HepG2 (cell line): ENCODE results near the gene TP53I3. TPM values are rescaled to one million over a fixed set of nuclear protein-coding genes. Genes with fewer than 3 reads are reported as not detected.

ENCODE experiments used
- CBX2 ChIP-seq, 2 experiments: fragments of 200-600 bp in 1 of 2; sonication (generic); formaldehyde crosslinking in 1 of 2; IDR thresholded peaks; 2 replicates each; pipeline versions ENCODE4 v1.7.0 to v1.8.1; 2018 to 2022; ENCODE audit warnings: low read depth in 2 of 2, low read length in 1 of 2, mild to moderate bottlenecking in 1 of 2, missing genetic modification reagents in 1 of 2
- CHD2 ChIP-seq: IDR thresholded peaks from 2 replicates; pipeline ENCODE4 v1.6.1; 2011; ENCODE audit warnings: low read depth, low read length, improper control_type of control experiment
- NCOA1 ChIP-seq: sonication (generic); formaldehyde crosslinking; IDR thresholded peaks from 2 replicates; pipeline ENCODE4 v1.9.0; 2021; ENCODE audit warnings: missing genetic modification reagents
- PCBP2 ChIP-seq: fragments of 200-400 bp; formaldehyde crosslinking; optimal IDR thresholded peaks from 2 replicates; pipeline ENCODE3; 2018; ENCODE audit warnings: low read length, low read depth; ENCODE audit not compliant: poor library complexity, severe bottlenecking
- RARA ChIP-seq: IDR thresholded peaks from 2 replicates; pipeline ENCODE4 v1.6.1; 2016; ENCODE audit warnings: missing genetic modification reagents, missing compliant biosample characterization
- SIN3B ChIP-seq: fragments of 150-350 bp; IDR thresholded peaks from 2 replicates; pipeline ENCODE4 v1.6.1; 2014; ENCODE audit warnings: low read length
- SP2 ChIP-seq: sonication (generic); formaldehyde crosslinking; IDR thresholded peaks from 2 replicates; pipeline ENCODE4 v1.5.1; 2020; ENCODE audit warnings: mild to moderate bottlenecking, missing genetic modification reagents
- TBX2 ChIP-seq: sonication (generic); formaldehyde crosslinking; IDR thresholded peaks from 2 replicates; pipeline ENCODE4 v1.5.0; 2020; ENCODE audit warnings: missing genetic modification reagents, mild to moderate bottlenecking, borderline replicate concordance
- TMF1 ChIP-seq: sonication (generic); formaldehyde crosslinking; IDR thresholded peaks from 2 replicates; pipeline ENCODE4 v1.8.1; 2022; ENCODE audit warnings: low read depth, missing genetic modification reagents
- ZNF121 ChIP-seq: sonication (generic); formaldehyde crosslinking; IDR thresholded peaks from 2 replicates; pipeline ENCODE4 v1.5.0; 2020; ENCODE audit warnings: mild to moderate bottlenecking, missing genetic modification reagents
- ZNF142 ChIP-seq: sonication (generic); formaldehyde crosslinking; IDR thresholded peaks from 2 replicates; pipeline ENCODE4 v1.4.0; 2020; ENCODE audit warnings: missing genetic modification reagents
- ZNF367 ChIP-seq: sonication (generic); formaldehyde crosslinking; IDR thresholded peaks from 2 replicates; pipeline ENCODE4 v1.4.0; 2020; ENCODE audit warnings: missing genetic modification reagents, borderline replicate concordance
- ZNF556 ChIP-seq: sonication (generic); formaldehyde crosslinking; IDR thresholded peaks from 2 replicates; pipeline ENCODE4 v1.4.0; 2020; ENCODE audit warnings: mild to moderate bottlenecking, missing genetic modification reagents, borderline replicate concordance
- ZNF609 ChIP-seq: sonication (generic); formaldehyde crosslinking; IDR thresholded peaks from 2 replicates; pipeline ENCODE4 v1.4.0; 2020; ENCODE audit warnings: mild to moderate bottlenecking, missing genetic modification reagents, borderline replicate concordance
- polyA plus RNA-seq, 8 experiments: library from polyadenylated mRNA; depleted of rRNA in 3 of 8; stranded (reverse) in 7 of 8; unstranded in 1 of 8; fragments of >200 nt; fragmentation: Illumina TruSeq in 4 of 8; extraction: Trizol in 4 of 8; gene quantifications; 2 replicates each; pipeline versions ENCODE4 v1.2.1 to v1.2.3, GENCODE V29; 2011 to 2016; ENCODE audit warnings: low read depth in 4 of 8, missing spikeins in 1 of 8, mixed read lengths in 1 of 8; ENCODE audit not compliant: insufficient read depth in 1 of 8
- total RNA-seq, 5 experiments: library from RNA; depleted of rRNA; stranded (reverse); fragments of >200 nt; fragmentation: Illumina TruSeq; extraction: Trizol; gene quantifications; 2 replicates each; pipeline ENCODE4 v1.2.3, GENCODE V29; 2016; ENCODE audit warnings: low read depth in 1 of 5

TP53I3 gene
- total and polyA plus RNA-seq, 2 of the 13 experiments (the other 11 are each of a cell fraction or from before 2014, with no cell fraction given): 25.0 to 44.1 TPM

- TF ChIP-seq ZNF142 (CRISPR knock-in tag): no peak; the same call in 1 of the 2 replicates
- TF ChIP-seq SP2 (CRISPR knock-in tag): peak; percentile 63
- peak; percentile 73; the same call in 1 of the 2 replicates for TF ChIP-seq ZNF121 (CRISPR knock-in tag)
- TF ChIP-seq SIN3B: 0 out of 2 replicates have a peak, but pooled peaks have one; percentile 31
- TF ChIP-seq ZNF609: peak; percentile 10; the same call in 1 of the 2 replicates
- peak; percentile 16; the same call in 1 of the 2 replicates for TF ChIP-seq ZNF556 (CRISPR knock-in tag)
- no peak for TF ChIP-seq CBX2 (IDR thresholded peaks at IDR 0.05; ENCODE audit: low read depth, low read length)
- no peak for TF ChIP-seq CBX2 (CRISPR knock-in tag; IDR thresholded peaks at IDR 0.05; ENCODE audit: low read depth)
- no peak for TF ChIP-seq NCOA1 (CRISPR knock-in tag)
- TF ChIP-seq PCBP2: no peak
- peak; percentile 15; the same call in 1 of the 2 replicates for TF ChIP-seq RARA
- TF ChIP-seq TMF1 (CRISPR knock-in tag): peak; percentile 97
- peak; percentile 77; the same call in 1 of the 2 replicates for TF ChIP-seq TBX2 (CRISPR knock-in tag)
- 0 out of 2 replicates have a peak, but pooled peaks have one; percentile 17 for TF ChIP-seq CHD2
- TF ChIP-seq ZNF367 (CRISPR knock-in tag): no peak
Measured at GRCh38 chr2:24084386-24085199, at the start of gene TP53I3 (continued).
